GM23248 (cell line): Measurements from ENCODE around the gene GPRIN1.

Experiments
- EZH2 ChIP-seq: fragments of 200-600 bp; sonication (generic); IDR thresholded peaks from 2 replicates; pipeline ENCODE4 v1.6.1; 2018; ENCODE audit warnings: antibody characterized with exemption, mild to moderate bottlenecking; ENCODE audit not compliant: insufficient read depth, poor library complexity, severe bottlenecking
- EZH2phosphoT487 ChIP-seq: fragments of 200-600 bp; sonication (generic); IDR thresholded peaks from 2 replicates; pipeline ENCODE4 v1.6.1; 2018; ENCODE audit warnings: antibody characterized with exemption, moderate library complexity, mild to moderate bottlenecking, low read depth; ENCODE audit not compliant: insufficient read depth

- TF ChIP-seq EZH2phosphoT487 (no peak), EZH2 (no peak)
Measured at GRCh38 chr5:176596069-176596644, 13.8 kb downstream of the GPRIN1 start.
